EH (cell line): Measurements from ENCODE around the gene BAHCC1.

Experiments
- DNase-seq: peaks from one replicate; pipeline ENCODE4 v3.0.0-alpha.2; 2015; ENCODE audit warnings: low read depth

BAHCC1 gene

DNA sequence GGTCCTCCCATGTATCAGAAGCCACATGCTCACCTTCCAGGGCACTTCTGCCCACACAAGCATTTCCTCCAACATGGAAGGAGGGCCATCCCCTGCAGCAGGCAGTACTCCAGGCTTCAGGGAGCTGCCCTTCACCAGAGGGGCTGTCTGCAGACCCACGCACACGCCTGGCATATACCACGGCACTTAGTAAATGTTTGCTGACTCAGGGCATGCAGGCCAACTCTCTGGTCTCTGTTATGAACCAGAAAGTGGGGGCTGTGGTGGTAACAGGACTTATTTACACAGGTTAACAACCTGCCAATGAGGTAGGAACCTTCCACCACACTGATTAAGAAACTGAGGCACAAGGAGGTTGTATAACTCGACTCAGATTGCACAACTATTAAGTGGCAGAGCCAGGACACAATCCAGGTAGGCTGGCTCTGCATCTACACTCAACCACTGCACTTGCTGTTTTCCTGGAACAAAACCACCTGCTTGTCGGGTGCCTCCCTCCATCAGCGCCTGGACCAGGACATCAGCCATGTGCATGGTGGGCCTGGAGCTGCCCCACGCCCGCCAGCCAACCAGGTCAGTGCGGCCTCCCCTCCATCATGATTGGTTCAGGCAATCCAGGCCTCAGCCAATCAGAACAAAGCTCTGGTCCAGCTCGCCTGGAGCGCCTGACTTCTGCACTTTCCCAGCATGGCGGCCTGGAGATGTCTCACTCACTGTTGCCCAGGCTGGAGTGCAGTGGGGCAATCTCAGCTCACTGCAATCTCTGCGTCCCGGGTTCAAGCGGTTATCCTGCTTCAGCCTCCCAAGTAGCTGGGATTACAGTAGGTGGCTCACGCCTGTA lies 98.2 kb downstream of the BAHCC1 start:
- DNase-seq = no peak

DNA sequence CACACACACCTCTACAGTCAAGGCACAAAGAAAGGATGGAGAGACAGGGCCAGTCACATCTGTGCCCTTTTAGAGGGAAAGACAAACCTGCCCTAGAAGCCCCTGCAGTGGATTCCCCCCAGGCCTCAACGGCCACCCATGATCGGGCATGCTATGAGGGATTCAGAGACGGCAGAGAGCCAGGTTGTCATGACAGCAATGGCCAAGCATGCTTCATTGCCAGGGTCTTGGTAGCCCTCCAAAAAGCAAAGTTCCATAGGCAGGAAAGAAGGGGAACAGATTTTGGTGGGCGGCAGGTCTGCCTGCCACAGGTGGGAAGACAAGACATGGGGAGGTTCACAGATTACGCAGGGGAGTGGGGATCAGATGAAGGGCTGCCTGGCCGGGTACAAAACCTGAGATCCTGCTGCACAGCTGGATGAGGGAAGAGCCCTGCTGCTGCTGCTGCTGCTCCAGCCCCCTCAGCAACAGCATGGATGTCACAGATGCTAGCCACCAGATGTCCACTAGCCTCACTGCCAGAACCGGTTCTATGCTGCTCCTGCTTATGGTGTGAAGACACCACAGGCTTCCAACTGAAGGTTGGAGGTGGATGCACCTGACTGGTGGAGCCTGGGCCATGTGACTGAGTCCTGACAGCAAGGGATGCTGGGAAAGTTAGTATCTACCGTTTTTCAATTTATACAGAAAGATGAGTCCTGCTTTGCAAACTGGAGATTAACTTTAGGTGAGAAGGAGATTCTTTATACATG lies 99.5 kb downstream of the BAHCC1 start:
- no peak for DNase-seq

DNA sequence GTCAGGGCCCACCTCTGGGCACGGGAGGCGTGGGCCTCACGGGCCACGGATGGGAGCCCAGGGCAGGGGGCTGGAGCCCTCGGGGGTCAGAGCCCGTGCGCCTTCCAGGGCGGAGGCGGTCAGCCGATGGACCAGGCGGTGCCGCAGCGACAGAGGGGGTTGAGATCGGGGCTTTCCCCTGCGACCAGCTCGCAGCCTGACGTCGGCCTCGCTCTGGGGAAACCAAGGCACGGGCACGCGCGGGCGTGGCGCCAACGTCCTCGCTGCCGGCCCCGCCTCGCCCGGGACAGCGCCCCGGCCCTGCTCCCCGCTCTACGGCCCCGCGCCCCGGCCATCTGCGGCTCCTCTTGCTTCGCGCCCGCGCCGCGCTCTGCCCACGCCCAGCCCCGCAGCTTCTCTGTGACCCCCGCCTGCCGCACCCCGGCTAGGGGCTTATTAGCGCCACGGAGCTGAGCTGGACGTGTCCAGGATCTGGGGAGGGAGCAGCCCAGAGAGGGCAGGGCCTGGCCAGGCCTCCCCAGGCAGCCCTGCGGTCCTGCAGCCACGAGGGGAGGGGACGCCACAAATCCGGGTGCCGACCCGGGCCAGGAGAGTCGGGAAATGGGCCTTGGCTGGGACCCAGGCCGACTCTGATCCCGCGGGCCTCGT lies 103.8 kb downstream of the BAHCC1 start:
- no peak for DNase-seq

DNA sequence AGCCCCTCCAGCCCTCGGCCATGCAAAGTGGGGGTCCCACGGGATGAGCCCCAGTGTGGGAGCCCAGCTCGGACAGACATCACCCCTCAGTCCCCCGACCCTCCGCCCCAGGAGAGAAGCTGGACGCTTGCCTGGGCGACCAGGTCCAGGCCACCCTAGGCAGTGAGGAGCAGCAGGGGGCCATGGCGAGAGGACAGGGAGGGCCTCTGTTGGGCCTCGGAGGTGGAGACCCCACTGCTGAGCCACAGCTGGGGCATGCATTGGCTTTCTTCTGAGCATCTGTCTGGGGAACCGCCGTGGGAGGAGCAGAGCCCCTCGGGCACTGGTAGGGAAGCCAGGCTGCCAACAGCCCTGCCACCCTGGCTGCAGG lies 104.3 kb downstream of the BAHCC1 start:
- no peak for DNase-seq

DNA sequence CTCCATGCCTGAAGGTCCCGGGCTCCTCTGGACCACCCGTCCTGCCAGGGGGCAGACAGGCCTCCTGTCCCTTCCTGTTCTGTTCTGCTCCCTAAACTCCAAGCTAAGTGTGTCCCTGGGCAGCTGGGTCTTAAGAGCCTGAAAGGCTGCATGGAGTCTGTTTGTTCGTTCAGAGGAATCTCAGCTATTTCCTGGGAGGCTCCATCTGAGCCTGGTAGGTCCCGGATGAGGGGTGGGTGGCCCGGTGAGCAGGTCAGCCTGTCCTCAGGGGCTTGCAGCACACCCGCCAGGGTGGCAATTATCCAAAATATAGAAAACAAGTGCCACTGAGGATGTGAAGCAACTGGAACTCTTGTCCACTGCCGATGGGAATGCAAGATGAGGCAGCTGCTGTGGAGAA lies 104.8 kb downstream of the BAHCC1 start:
- peak; percentile 67 for DNase-seq

DNA sequence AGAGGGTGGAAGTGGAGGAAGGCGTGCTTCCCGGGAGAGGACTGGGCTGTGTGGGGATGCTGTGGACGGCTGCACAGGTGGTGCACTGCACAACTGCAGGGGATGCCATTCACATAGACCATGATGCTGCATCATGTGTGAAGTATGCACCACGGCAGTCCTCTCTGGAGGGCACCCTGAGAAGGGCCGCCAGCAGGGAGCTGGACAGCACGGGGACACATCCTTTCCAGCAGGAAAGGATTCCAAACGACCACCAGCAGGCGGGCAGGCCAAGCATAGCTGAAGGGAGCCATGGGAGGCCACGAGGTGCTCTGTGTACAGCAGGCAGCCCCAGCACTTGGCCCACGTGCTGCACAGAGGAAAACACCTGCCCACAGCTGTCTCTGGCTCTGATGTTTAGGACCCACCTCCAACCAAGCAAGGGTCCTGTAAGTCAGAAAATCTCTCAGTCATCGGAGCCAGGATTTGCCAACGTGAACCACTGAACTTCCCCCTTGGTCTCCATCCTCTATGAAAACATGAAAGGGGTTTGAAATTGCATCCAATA lies 107.3 kb downstream of the BAHCC1 start:
- DNase-seq = peak; percentile 34

DNA sequence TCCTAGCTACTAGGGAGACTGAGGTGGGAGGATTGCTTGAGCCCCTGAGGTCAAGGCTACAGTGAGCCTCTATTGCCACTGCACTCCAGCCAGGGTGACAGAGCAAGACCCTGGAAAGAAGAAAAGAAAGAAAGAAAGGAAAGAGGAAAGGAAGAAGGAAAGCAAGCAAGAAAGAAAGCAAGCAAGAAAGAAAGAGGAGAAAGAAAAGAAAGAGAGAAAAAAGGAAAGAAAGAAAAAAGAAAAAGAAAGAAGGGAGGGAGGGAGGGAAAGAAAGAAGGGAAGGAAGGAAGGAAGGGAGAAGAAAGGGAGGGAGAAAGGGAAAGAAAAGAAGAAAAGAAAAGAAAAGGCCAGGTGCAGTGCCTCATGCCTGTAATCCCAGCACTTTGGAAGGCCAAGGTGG lies 108.4 kb downstream of the BAHCC1 start:
- DNase-seq = no peak

DNA sequence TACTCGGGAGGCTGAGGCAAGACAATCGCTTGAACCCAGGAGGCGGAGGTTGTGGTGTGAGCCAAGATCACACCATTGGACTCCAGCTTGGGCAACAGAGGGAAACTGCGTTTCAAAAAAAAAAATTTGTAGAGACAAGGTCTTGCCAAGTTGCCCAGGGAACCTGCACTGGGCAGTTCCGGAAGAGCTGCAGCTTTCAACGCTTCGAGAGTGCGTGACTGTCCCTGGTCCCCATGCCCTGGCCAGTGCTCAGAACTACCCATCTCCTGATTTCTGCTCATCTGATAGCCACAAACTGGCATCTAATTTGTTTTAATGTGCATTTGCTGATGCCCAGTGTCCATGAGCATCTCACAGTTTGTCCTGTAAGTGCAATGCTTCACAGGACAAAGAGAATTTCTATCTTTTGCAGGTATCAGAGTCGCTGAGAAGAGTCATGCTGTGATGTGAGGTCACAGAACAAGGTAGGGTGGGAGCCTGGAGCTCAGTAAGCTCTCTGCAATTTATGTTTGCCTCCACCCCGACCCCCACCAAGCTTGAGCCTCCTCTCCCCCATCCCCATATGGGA lies 113.5 kb downstream of the BAHCC1 start:
- peak; percentile 67 for DNase-seq

DNA sequence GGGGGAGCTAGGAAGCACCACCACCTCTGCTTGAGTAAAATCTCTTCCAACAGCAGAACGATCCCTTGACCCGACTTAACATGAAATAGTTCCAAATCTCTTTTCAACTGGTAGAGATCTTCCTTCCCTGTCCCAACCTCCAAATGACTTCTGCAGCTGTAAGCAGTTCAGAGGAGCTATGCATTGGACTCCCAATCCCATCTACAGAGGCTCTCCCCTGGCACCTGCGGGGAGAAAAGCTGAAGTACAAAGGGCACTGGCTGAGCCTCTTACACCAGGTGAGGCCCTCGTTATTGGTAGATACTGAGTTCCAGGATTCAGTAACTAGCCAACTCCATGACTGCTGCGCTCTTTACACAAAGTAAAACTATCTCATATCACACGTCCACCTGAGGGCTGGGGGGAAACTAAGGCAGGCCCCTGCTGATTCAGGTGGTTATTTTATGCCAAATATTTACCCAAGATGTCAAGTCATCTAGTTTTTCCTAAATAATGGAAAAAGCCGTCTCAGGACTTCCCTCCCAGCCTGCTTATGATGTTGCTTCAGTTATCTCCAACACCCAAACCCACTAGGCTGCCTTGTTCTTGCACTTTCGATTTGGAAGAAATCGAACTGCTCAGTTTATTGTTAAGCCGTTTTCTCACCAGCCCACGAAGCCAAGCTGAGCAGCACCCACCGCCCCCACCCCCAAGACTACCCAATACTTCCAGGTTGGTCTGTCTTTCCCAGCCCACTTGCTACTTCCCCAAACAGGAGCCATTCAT lies 114.1 kb downstream of the BAHCC1 start:
- DNase-seq = no peak

DNA sequence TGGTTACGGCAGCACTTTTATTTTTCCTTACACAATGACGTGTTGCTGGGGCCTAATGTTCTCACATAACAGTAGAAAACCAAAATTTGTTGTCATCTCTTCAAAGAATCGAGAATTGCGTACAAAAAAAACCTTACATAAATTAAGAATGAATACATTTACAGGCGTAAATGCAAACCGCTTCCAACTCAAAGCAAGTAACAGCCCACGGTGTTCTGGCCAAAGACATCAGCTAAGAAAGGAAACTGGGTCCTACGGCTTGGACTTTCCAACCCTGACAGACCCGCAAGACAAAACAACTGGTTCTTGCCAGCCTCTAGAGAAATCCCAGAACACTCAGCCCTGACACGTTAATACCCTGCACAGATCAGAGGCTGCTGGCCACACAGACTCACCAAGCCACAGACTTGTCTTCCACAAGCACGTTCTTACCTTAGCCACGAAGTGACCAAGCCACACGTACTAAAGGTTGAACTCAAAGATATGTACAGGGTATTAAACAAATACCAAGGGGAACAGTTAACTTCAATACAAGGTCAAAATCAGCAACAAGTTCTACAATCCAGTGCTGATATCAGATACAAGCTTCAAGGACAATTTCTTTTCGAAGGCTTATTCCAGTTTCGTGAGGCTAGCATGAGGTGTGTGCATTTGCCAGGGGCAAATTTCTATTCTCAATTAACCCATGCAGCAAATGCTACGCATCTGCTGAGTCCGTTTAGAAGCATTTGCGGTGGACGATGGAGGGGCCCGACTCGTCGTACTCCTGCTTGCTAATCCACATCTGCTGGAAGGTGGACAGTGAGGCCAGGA lies 114.9 kb downstream of the BAHCC1 start:
- no peak for DNase-seq

DNA sequence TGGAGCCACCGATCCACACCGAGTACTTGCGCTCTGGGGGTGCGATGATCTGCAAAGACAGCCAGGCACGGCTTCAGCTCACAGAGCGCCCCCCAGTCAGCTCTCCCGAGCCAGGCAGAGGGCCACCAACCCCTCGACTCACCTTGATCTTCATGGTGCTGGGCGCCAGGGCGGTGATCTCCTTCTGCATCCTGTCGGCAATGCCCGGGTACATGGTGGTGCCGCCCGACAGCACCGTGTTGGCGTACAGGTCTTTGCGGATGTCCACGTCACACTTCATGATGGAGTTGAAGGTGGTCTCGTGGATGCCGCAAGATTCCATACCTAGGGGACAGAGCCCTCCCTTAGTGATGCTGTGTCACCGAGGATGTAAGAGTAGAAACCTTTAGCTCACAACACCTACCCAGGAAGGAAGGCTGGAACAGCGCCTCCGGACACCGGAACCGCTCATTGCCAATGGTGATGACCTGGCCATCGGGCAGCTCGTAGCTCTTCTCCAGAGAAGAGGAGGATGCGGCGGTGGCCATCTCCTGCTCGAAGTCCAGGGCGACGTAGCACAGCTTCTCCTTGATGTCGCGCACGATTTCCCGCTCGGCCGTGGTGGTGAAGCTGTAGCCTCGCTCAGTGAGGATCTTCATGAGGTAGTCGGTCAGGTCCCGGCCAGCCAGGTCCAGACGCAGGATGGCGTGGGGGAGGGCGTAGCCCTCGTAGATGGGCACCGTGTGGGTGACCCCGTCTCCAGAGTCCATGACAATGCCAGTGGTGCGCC lies 115.7 kb downstream of the BAHCC1 start:
- peak; percentile 60 for DNase-seq

DNA sequence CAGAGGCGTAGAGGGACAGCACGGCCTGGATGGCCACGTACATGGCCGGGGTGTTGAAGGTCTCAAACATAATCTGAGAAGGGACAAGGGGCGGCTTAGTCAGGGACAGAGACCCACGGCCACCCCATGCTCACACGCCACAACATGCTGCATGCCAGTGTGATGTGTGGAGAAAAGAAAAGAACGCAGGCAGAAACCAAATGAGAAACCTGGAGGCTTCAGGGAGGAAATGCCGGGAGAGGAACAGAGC lies 116.2 kb downstream of the BAHCC1 start:
- no peak for DNase-seq

DNA sequence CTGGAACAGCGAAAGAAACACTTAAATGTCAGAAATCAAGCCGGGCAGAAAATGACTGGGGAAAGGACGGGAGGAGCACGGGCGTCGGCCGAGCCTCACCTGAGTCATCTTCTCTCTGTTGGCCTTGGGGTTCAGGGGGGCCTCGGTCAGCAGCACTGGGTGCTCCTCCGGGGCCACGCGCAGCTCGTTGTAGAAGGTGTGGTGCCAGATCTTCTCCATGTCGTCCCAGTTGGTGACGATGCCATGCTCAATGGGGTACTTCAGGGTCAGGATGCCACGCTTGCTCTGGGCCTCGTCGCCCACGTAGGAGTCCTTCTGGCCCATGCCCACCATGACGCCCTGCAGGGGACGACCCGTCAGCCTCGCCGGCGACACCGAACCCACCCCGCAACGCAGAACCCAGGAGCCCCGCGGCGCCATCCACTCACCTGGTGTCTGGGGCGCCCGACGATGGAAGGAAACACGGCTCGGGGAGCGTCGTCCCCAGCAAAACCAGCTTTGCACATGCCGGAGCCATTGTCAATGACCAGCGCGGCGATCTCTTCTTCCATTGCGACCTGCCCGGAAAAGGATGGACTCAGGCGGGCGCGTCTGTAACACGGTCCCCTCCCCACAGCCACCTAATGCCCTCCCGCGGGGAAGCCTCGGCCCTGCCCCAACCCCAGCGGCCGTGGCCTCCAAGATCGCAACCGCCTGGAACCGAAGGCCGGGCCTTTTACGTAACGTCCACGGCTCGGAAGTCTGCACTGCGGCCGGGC lies 116.7 kb downstream of the BAHCC1 start:
- DNase-seq = peak; percentile 49

DNA sequence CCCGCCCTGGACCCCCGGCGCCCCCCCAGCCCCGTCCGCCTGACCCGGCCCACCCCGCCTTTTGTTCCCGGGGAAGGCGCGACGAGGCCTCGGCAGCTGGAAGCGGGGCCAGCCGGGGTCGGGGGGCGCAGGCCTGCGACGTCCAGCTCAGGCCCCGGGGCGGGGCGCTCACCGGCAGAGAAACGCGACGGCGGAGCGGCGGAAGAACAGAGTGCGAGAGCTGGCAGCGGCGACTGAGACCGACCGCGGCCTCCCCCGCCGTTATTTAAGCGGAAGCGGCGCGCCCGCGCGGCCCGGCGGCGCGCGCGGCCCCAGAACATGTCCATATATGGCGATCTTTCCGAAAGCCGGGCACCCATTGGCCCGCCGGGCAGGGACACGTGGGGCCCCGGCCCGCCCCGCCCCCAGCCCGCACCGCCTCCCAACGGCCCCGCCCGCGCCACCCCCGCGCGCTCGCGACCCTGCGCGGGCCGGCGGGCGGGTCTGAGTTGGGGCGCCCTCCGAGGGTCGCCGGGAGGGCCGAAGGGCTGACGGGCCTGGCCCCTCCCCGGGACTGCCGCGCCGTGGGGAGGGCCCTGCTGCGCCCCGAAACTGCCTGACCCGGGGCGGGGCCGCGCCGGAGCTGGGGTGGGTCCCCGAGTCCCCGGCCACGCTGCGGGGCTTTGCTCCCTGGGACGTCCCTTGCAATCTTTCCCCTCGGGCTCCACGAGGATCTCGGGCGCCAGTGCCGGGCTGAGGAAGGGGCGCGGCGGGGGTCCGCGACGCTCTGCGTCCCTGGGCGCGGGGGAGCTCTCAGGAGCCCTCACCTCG lies 117.5 kb downstream of the BAHCC1 start, which contains the start of gene ACTG1:
ACTG1 (minus strand) TSS at position 238 of the 810 bp plus-strand sequence. CDS start 445 bp downstream, outside the sequence.
- DNase-seq = peak; percentile 94

DNA sequence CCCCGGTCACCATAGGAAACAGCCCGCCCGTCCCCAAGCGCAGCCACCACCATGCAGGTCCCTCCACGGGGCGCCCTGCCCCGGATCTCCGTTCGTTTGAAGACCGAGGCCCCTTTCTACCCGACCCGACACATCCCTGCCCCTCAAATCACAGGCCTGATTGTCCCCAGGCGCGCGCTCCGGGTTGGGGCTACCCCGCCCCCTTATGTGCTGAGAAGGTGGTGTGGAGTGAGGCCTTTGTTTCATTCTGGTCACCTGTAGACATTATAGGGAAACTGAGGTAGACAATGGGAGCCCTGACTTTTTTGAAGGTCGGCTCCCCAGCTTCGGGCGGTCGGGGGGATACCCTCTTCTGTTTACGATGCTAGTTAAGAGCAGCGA lies 118.1 kb downstream of the BAHCC1 start:
- DNase-seq = peak; percentile 70

DNA sequence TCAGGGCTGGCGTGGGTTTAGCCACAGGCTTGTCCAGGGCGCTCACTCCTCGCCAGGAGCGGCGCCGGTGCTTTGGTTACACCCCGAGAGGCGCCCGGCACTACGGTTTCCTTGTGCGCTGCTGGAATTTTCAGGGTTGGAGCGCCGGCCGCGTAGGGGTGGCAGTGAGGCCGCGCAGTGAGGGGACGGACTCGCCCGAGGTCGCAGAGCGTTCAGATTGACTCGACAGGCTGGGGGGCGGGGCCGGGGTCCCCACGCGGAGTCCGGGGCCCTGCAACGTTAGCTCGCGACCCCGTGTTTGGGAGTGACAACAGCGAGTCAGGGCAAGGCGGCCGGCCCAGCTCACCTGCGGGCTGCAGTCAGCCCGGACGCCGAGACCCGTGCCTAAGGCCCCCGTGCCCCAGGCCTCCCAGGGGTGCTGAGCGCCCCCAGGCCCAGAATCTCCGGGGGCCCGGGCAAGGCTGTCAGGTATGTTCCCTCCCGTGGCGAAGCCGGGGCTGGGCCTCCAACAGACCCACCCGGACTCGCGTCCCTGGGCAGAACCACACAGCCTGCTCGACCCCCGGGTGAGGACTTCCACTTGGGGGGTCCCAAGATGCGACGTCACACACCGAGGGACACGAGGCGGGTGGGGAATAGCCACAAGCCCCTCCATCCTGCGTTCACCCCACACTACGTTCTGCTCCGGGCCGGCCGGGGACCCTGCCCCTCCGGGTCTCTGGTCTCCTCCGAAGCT lies 118.7 kb downstream of the BAHCC1 start:
- peak; percentile 82 for DNase-seq

DNA sequence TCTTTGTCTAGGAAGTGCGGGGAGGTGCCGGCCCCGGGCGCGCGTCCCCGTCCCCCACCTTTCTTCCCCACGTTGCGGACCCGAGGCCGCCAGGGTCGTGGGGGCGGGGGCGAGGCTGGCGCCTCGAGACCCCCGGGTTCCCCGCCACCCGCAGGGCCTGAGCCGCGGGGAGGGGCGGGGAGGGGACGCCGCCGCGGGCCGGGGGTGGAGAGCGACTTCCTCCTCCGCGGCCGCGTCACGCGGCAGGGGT lies 119.2 kb downstream of the BAHCC1 start:
- DNase-seq = no peak
